NCI-H1417 (cell line): Measurements from ENCODE around the gene CERKL.

ENCODE experiments used
- DNase-seq, 3 experiments: peaks; one replicate each; lab custom pipeline; 2025; lab: John Stamatoyannopoulos, UW

The CERKL gene

DNA sequence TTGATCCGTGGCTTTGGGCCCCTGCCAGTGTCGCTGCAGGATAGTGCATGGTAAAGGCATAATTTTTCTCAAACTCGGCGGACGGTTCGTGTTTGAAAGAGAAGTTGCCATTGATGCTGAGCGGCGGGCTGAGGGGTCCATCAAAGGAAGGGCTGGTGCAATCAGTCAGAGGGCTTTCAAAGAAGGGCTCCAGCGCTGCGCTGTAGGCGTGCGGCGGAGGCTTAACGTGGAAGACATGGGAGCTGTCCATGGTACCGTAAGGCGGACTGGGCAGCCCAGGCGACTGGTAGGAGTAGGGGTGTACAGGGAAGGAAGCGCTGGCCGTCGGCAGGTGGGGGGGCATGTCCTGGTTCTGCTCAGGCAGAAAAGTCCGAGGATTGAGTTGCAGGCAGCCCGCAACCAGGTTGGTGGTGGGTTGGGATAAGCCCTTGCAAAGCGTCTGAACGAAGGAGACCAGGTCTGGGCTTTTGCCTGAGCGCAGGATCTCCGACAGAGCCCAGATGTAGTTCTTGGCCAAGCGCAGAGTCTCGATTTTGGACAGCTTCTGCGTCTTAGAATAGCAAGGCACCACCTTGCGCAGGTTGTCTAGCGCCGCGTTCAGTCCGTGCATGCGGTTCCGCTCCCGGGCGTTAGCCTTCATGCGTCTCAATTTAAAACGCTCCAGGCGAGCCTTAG lies 21.1 kb upstream of the CERKL start:
- DNase-seq: peak in 1 of 3 experiments; percentile 42

GRCh38 chr2:181675254-181675653 lies 18.3 kb upstream of the CERKL start:
- DNase-seq: no peak

GRCh38 chr2:181674461-181674860 lies 17.6 kb upstream of the CERKL start:
- DNase-seq: no peak

- peak; percentile 49 to 86 (median 64) for DNase-seq
Measured at GRCh38 chr2:181673173-181673572, 16.3 kb upstream of the CERKL start.

DNA sequence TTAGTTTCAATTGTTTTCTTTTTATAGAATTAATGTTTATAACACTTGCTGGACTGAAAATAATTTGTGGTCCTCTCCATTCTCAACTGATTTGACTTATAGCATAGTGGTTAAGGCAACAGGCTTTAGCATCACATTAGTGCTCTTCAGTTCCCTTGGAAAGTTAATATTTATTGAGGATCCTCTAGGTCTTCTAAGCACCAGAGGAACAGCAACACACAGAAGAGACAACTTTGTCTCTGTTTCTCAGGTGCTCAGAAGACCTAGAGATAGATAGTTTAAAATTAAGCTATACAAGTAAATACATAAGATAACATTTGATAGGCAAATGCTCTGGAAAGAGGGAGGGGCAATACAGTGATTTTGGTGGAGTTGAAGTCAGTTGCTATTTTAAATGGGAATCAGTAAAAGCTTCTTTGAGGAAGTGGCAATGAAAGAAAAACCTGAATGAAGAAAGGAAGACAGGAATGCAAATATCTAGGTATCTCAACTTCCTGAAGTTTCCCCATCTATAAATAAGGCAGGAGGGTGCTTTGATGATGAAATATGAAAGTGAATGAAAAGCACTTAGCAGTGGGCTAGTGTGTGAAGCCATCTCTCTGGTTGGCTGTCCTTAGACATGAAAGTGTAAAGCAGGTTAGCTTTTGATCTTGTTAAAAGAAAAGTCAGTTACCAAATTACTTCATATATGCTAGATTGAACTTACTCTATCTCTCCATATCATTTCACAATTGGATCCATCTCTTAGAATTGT lies 15.5 kb upstream of the CERKL start:
- DNase-seq: no peak

DNA sequence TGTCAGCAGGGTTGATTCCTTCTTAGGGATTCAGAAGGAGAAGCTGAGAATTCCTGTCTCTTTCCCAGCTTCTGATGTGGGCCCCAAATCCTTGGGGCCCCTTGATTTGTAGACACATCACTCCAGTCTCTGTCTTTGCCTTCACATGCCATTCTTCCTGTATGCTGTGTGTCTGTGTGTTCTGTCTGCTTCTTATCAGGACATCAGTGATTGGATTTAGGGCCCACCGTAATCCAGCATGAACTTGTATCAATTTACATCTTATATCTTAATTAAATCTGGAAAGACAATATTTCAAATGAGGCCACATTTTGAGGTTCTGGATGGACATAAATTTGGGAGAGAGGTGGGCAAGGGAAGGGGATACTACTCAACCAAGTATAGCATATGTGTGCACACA lies 13.7 kb upstream of the CERKL start:
- no peak for DNase-seq

GRCh38 chr2:181667234-181667633 lies 10.3 kb upstream of the CERKL start:
- DNase-seq: no peak

DNA sequence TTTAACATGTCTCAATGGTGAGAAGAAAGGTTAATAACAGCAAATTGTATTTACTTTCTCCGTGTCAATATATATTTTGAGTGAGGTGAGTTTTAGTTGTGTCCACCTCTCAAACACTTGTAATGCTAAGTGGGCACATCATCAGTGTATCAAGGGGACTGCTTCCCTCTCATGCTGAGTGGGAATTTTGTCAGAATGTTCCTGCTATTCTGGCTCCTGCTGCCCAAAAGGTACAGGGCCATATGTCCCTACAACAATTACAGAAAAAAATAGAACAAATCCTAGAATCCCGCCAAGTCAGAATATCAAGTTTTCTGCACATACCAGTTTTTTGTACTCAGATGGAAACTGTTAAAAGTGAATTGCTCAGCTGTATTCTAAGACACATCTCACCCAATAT lies 5.4 kb upstream of the CERKL start:
- no peak for DNase-seq

DNA sequence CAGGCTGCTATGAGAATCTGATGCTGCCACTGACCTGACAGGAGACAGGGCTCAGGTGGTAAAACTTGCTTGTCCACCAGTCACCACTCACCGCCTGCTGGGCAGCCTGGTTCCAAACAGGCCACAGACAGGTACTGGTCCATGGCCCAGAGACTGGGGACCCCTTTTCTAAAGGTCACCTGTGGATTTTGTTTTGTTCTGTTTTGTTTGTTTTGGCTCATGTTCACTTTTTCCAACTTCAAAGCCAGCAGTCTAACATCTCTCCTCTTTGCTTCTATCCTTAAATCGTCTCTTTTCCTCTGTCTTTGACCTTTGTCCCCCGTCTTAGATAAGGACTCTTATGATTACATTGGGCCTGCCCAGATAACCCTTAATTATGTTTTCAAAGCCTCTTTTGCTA lies 3.3 kb upstream of the CERKL start:
- peak in 1 of 3 experiments; percentile 32 for DNase-seq

DNA sequence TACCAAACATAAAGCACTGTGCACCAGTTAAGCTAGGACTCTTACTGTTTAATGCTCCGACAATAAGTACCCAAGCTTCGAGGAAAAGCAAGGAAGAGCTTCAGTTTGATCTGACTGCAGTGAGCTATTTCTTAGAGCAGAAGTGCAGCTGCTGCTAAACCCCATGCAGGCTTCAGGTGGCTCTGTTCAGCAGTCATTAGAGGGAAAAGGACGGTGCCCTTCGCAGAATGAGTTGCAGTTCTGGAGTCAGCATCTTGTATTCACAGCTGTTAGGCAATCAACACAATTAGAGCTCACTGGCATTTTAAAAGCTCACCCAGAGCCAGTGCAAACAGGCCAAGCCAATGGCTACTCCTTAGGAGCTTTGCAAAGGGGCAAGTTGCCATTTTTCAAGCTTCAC lies 1.5 kb upstream of the CERKL start:
- DNase-seq: peak in 2 of 3 experiments; percentile 35 to 79

- no peak for DNase-seq
Measured at GRCh38 chr2:181657379-181657778, 474 bp upstream of the CERKL start.

- no peak for DNase-seq
Measured at GRCh38 chr2:181655519-181655918, 1.4 kb downstream of the CERKL start.

DNA sequence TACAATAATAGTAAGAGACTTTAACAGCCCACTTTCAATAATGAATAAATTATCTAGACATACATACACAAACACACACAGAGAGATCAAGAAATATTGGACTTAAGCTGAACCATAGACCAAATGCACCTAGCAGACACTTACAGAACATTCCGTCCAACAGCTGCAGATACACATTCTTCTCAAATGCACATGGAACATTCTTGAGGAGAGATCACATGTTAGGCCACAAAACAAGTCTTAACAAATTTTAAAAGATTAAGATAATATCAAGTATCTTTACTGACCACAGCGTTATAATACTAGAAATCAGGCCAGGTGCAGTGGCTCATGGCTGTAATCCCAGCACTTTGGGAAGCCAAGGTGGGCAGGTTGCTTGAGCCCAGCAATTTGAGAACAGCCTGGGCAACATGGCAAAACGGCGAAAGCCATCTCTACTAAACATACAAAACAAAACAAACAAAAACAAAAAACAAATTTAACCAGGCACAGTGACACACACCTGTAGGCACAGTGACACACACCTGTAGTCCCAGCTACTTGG lies 7.4 kb downstream of the CERKL start:
- no peak for DNase-seq

DNA sequence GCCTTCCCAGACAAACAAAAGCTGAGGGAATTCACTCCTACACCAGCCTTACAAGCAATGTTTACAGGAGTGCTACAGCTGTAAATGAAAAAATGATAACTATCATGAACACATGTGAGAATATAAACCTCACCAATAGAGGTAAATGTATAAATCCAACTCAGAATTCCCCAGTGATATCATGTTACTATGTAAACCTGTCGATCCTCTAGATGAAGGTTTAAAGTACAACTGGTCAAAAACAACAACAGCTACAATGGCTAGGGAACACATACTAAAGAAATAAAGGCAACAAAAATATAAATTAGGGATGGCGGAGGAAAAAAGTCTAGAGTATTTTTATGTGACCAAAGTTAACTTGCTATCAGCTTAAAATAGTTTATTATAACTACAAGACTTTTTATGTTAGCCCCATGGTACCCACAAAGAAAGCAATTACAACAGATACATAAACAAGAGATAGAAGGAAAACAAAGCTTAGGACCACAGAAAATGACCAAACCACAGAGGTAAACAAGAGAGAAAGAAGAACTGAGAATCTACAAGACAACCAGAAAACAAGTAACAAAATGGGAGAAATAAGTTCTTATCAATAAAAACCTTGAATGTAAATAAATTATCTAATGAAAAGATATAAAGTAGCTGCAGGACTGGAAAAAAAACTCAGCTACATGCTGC lies 8.3 kb downstream of the CERKL start:
- no peak for DNase-seq

DNA sequence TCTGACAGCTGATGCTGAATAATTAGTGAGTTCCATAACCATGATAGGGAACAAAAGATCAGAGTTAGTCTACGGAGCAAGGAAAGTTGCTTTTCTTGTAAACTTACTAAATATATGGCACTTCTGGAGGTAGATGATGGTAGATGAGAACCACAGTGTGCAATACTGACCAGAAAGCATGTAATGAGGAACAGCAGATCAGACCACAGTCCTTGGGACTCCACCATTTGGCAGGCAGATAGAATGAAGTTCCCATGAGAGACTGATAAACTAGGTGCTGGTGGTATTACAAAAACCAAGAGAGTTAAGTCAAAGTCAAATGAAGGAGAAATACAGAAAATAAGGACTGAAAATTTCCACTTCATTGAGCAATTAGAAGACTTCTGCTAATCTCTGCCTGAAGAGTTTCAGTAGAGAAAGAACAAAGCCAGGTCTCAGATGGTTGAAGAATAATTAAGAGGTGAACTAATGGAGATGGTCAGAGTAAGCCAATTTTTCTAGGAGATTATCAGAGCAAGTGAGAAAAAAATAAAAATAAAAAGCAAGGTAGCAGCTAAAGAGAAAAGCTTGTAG lies 10.4 kb downstream of the CERKL start:
- DNase-seq: no peak

DNA sequence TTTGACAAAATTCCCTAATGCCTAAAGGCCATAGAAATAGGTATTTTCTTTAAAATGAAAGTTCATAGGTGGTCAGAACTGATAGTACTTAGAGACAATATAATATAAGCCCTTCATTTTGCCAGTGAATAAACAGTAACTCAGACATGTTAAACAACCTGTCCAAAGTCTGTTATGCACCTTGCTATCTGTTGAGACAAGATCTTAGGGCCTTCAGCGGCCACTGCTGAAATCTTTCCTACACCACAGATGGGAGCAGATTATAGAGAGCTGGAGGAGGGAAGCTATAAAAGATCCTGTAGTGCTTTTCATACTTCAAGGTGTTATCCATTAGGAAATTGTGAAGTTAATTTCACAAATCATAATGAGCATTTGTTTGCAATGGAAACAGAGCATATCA lies 13.8 kb downstream of the CERKL start:
- no peak for DNase-seq

DNA sequence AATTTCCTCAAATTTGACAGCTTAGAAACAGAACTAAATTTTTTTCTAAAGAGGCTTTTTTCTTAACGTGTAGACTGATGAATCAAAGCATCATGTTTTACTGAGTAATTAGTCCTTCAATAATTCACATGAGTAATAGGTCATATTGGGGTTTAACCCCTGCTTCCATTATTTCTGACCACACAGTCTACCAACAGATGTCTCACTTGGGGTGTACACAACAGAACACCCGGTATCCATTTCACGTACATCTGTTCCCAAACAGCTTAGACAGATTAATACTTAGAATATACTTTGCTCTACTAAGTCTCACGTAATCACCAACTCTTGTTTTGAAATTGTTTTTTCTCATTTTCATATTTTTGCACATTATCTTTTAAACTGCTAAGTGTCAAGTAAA lies 14.8 kb downstream of the CERKL start:
- DNase-seq: no peak

DNA sequence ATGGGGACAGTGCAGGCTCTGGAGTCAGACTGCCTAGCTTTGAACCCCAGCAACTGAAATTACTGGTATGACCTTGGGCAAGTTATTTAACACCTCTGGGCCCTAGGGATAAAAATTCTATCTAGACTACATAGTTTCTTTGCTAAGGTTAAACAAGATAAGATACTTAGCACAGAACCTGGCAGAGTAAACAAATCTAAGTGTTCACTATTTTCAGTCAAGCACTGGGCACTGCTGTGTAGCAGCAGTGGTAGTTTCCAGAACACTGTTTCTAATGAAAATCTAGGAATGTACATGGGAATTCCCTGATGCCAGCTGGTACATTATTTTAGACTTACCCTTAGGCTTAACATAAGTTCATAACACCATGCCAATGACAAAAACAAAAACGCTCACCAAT lies 17.2 kb downstream of the CERKL start:
- no peak for DNase-seq

- no peak for DNase-seq
Measured at GRCh38 chr2:181632733-181633401, 24.0 kb downstream of the CERKL start.

GRCh38 chr2:181628590-181629585 lies 28.0 kb downstream of the CERKL start:
- peak in 1 of 3 experiments; percentile 18 for DNase-seq

GRCh38 chr2:181627545-181627944 lies 29.4 kb downstream of the CERKL start:
- no peak for DNase-seq
